ENCODE measurements around the gene FRAT1.
A peak's percentile ranks its signal among the peaks of the same experiment; 100 is the strongest.
"Not testable (repeated sequence)": the region's sequence is repeated elsewhere in the genome, so short reads cannot be mapped to it uniquely, and the experiment has no call there.

FRAT1 gene

GRCh38 chr10:97334370-97335175 is 15.5 kb downstream of the FRAT1 start, which contains the start of gene FRAT2:
Gene FRAT2, minus strand, starts transcription at chr10:97334729. Its CDS starts 157 bp downstream, at chr10:97334572.
- peak; percentile 59 to 83 (median 74) for DNase-seq (ENCODE audit: low read depth in 4 of 4, low spot score in 1 of 4)

DNA sequence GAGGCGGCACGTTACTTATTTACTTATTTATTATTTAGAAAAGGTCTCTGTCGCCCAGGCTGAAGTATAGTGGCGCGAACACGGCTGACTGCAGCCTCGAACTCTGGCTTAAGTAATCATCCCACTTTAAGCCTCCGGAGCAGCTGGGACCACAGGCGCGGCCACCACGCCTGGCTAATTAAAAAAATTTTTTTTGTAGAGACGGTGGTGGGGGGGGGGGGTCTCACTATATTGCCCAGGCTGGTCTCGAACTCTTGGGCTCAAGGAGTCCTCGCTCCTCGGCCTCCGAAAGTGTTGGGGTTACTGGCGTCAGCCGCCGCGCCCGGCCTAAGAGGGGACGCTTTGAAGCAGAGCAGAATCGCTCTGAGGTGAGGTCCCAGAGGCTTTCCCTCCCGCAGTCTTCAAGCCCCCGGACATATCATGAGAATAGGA is 16.1 kb downstream of the FRAT1 start:
- no peak for DNase-seq (ENCODE audit: low read depth in 4 of 4, low spot score in 1 of 4)

- DNase-seq (ENCODE audit: low read depth in 4 of 4, low spot score in 1 of 4) = no peak
Observed at GRCh38 chr10:97336006-97336405, 16.9 kb downstream of the FRAT1 start.

DNA sequence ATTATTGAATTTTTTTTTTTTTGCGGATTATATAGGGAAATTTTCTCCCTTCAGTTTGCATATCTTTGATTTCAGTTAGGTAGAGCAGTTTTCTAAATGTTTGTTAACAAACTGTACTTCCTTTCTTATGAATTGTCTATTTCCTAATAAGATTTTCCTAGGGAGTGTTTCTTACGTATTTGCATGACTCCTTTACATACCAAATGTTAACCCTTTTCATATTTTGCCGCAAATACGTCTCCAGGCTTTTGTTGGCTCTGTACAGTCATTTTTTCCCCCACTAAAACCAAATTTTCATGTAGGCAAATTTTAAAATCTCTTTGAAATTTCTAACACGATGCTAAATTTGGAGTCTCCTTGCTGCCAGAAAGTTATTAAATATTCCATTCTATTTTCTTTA is 17.4 kb downstream of the FRAT1 start:
- DNase-seq (ENCODE audit: low read depth in 4 of 4, low spot score in 1 of 4) = no peak

DNA sequence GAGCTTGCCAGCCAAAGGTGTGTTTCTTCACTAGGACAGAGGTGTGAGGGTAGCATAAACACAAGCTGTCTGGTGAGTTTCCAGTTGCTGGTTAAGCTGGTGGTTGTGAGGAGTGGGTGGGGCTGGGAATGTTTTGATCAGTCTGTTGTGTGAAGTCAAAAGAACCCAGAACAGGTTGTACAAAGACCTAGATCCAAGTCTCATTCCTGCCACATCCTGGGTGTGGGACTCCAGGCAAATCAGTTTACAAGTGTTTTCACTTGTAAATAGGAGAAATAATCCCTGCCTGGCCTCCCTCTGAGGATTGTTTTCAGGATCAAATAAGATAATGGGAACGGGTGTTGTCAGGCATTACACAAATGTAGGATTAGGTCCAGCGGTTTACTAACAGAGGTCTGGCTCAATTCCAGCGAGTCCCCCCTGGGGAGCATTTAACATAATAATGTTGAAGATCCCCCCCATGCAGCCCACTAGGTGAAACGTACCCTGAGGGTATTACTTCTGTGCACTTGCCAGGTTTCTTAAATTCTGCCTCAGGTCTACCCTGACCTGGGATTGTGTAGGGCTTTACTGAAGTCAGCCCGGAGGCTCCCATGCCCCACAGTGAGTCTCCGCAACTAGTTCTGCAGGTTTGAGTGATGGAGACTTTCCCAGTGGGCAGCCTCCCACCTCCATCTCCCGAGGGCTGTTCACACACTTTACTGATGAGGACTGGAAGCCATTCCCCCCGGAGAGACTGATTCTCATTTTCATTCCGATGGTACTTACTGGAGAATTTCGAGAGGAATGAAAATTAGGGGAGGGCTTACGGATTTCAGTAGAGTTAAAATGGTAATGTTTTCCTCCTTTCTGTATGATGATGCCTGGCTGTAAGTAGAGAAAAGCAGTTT is 18.1 kb downstream of the FRAT1 start:
- no peak for DNase-seq (ENCODE audit: low read depth in 4 of 4, low spot score in 1 of 4)

DNA sequence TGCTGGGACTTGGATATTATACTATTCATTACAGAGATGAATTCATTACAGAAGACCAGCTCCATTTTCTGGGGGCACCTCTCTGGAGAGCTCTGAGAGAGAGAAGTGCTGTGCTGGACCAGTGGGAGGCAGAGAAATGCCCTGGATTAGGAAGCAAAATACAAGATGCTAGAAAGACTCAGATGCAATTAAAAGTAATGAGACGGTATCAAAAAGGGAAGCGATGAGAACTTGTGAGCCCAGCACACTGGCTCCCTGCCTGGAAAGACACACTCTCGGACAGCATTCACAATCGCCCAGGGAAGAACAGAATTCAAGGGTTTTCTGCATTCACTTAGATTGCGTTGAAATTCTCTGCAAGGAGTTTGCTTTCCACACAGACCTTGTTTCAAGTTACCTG is 19.0 kb downstream of the FRAT1 start:
- DNase-seq (ENCODE audit: low read depth in 4 of 4, low spot score in 1 of 4) = no peak

DNA sequence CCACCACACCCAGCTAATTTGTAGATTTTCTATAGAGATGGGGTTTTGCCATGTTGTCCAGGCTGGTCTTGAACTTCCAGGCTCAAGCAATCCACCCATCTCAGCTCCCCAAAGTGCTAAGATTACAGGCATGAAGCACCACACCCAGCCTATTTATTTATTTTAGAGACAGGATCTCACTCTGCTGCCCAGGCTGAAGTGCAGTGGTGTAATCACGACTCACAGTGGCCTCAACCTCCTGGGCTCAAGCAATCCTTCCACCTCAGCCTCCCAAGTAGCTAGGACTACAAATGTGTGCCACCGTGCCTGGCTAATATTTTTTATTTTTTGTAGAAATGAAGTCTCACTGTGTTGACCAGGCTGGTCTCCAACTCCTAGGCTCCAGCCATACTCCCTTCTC is 22.3 kb downstream of the FRAT1 start:
- no peak for DNase-seq (ENCODE audit: low read depth in 4 of 4, low spot score in 1 of 4)

DNA sequence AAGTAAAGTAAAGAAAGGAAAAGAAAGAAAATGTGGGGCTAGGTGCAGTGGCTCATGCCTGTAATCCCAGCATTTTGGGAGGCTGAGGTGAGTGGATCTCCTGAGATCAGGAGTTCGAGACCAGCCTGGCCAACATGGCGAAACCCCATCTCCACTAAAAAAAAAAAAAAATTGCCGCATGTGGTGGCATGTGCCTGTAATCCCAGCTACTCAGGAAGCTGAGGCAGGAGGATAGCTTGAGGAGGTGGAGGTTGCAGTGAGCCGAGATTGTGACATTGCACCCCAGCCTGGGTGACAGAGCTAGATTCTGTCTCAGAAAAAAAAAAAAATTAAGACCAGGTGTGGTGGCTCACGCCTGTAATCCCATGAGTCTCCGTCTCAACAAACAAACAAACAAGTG is 24.6 kb downstream of the FRAT1 start:
- DNase-seq (ENCODE audit: low read depth in 4 of 4, low spot score in 1 of 4) = not testable (repeated sequence)

GRCh38 chr10:97347317-97347716 is 28.2 kb downstream of the FRAT1 start:
- no peak for DNase-seq (ENCODE audit: low read depth in 4 of 4, low spot score in 1 of 4)

GRCh38 chr10:97349752-97350513 is 30.9 kb downstream of the FRAT1 start:
- no peak for DNase-seq (ENCODE audit: low read depth in 4 of 4, low spot score in 1 of 4)

GRCh38 chr10:97353945-97354344 is 34.9 kb downstream of the FRAT1 start:
- DNase-seq (ENCODE audit: low read depth in 4 of 4, low spot score in 1 of 4) = no peak

GRCh38 chr10:97355571-97355975 is 36.5 kb downstream of the FRAT1 start:
- DNase-seq (ENCODE audit: low read depth in 4 of 4, low spot score in 1 of 4) = no peak

DNA sequence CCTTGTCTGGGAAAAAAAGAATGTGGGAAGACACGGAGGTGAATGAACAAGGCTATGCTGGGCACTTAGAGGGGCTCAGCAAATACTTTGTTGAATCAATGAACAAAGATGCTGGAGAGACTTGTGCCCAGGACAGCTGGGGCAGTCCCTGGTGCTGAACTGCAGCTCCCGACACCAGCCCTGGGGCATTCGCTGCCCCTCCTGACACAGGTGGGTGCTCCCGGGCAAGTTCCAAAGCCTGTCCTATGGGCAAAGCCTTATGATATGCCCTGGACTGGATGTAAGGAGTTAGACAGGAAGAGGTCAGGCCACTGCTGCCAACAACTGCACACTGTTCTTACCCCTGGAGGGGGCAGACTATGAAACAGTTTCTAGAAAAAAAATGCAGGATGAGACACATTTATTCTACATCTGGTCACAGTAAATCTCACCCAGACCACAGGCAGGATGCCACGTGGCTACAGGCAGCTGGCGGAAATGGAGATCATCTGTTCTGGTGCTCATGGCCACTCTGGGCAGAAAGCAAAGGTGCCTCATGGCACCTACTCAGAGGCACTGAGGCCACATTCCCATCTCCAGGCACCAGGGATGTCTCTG is 37.3 kb downstream of the FRAT1 start:
- no peak for DNase-seq (ENCODE audit: low read depth in 4 of 4, low spot score in 1 of 4)

DNA sequence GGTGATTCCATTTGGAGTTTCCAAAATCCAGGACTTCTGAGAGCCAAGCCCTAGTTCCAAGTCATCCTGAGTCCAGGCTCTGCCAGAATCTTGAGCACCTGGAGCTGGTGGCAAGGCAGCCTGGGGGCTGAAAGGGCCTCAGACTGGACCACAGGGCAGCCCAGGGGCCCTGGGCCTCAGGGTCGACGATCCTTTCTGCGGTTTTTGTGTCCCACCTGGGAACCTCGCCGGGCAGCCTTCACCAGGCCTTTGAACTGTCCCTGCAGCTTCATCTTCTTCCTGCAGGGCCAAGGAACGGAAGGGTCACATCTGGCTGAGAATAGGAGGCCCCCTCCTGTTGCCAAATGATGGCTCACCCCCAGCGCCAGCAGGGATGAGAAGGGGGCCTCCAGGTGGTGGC is 37.8 kb downstream of the FRAT1 start:
- no peak for DNase-seq (ENCODE audit: low read depth in 4 of 4, low spot score in 1 of 4)

GRCh38 chr10:97358349-97358748 is 39.3 kb downstream of the FRAT1 start:
- no peak for DNase-seq (ENCODE audit: low read depth in 4 of 4, low spot score in 1 of 4)

DNA sequence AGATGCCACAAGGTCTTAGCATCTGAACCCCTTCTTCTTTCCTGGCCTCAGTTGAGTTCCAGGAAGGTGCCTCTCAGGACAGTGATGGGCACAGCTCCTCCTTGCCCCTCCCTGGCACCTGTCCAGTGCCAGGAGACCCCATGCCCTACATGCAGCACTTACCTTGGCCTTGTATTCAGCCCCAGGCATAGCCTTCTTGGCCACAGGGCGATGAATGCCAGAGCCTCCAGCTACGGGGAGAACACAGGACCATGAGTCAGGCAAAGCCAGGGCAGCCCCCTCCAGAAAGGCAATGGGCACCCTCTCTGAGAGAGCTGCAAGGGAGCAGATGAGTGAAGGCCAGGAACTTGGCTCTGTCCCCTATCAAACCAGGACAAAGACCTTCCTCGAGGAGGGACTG is 39.7 kb downstream of the FRAT1 start:
- DNase-seq (ENCODE audit: low read depth in 4 of 4, low spot score in 1 of 4) = no peak

DNA sequence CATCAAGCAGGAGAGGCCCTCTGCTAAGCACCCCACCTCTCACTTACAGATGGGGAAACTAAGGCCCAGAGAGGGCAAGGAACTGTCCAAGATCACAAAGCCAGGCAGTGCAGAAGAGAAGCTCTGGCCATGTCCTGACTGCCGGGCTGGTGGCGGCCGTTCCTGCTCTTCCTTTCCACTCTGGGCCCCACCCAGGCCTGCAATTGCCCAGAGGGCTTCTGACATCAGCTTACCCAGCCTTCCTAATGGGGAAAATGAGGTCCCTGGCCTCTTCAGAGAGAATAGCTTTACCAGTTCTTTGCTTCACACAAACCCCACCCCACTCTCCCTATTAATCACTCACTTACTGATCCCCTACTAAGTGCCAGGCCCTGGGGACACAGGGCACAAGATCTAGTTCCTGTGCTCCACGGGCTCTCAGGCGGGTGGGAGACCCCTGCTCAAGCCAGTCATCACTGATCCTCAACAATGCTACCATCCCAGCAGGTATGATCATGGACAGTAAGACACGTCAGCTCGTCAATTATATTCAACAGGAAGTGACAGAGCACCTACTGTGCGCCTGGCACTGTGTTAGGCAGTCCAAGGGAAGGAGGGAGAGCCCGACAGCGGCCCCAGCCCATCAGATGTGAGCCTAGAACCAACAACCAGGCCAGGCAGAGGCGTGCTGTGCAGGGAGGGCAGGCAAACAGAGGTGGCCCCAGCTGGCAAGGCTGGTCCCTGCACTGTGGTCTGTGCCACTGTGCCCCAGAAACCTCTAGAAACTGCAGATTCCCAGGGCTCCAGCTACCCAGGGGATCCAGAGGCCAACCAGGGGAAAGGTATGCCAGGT is 41.9 kb downstream of the FRAT1 start:
- DNase-seq (ENCODE audit: low read depth in 4 of 4, low spot score in 1 of 4) = no peak

DNA sequence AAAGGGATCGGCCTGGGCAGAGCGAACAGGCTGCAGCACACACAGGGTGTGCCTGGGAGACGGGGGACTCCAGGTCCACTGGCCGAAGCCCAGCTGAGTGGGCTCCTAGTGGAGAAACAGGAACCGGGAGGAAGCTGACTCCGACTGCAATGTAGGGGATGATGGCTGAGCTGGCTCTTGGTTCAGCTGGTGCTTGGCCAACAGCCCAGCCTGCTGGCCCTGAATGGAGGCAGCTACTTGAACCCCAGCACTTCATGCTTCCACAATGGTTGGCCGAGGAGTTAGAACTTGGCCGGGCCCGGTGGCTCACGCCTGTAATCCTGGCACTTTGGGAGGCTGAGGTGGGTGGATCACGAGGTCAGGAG is 42.4 kb downstream of the FRAT1 start:
- DNase-seq (ENCODE audit: low read depth in 4 of 4, low spot score in 1 of 4) = no peak

GRCh38 chr10:97362310-97363033 is 43.4 kb downstream of the FRAT1 start:
- no peak for DNase-seq (ENCODE audit: low read depth in 4 of 4, low spot score in 1 of 4)

DNA sequence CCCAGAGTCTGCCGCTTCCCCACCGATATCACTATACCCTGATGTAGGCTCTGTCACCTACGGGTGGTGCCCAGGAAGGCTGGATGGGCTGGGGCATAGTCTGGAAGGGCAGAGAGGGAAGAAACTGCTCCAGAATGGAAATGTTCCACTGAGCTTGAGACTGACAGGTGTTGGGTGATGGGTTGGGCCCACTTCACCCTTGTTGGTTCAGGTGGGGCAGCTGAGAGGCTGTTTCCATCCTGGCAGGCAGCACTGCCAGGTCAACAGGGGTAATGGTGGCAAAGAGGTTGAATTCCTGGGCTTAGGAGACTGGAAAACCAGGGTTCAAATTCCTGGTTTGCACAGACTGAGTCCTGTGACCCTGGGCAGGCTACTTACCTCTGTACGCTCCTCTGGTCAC is 44.0 kb downstream of the FRAT1 start:
- no peak for DNase-seq (ENCODE audit: low read depth in 4 of 4, low spot score in 1 of 4)

All from stimulated activated CD4-positive, alpha-beta T cell treated with anti-CD3 and anti-CD28 coated beads, Interleukin-1b, Interleukin-23, amount 100 ng/mL, for 24 hours (primary cell).